Measurements from ENCODE around the gene ADCY9.

ADCY9 gene

GRCh38 chr16:4021916-4022315, 94.3 kb downstream of the ADCY9 start:
- no peak for DNase-seq

GRCh38 chr16:4021070-4021779, 95.0 kb downstream of the ADCY9 start:
- DNase-seq = no peak

- DNase-seq = no peak
Measured at GRCh38 chr16:4019371-4019791, 96.9 kb downstream of the ADCY9 start.

- no peak for DNase-seq
Measured at GRCh38 chr16:4018391-4018790, 97.9 kb downstream of the ADCY9 start.

GRCh38 chr16:4017807-4018206, 98.4 kb downstream of the ADCY9 start:
- DNase-seq = no peak

- no peak for DNase-seq
Measured at GRCh38 chr16:4016658-4017057, 99.6 kb downstream of the ADCY9 start.

- DNase-seq = no peak
Measured at GRCh38 chr16:4016005-4016352, 100.3 kb downstream of the ADCY9 start.

GRCh38 chr16:4015275-4016004, 100.8 kb downstream of the ADCY9 start:
- no peak for DNase-seq

GRCh38 chr16:4011940-4012629, 104.2 kb downstream of the ADCY9 start:
- no peak for DNase-seq

- DNase-seq = no peak
Measured at GRCh38 chr16:4011225-4011939, 104.9 kb downstream of the ADCY9 start.

- DNase-seq = no peak
Measured at GRCh38 chr16:4010225-4011158, 105.8 kb downstream of the ADCY9 start.

GRCh38 chr16:4009177-4009576, 107.1 kb downstream of the ADCY9 start:
- DNase-seq = no peak

- DNase-seq = no peak
Measured at GRCh38 chr16:4008116-4008515, 108.1 kb downstream of the ADCY9 start.

- DNase-seq = no peak
Measured at GRCh38 chr16:4006397-4006999, 109.7 kb downstream of the ADCY9 start.

- no peak for DNase-seq
Measured at GRCh38 chr16:4005731-4006130, 110.5 kb downstream of the ADCY9 start.

GRCh38 chr16:4005281-4005680, 111.0 kb downstream of the ADCY9 start:
- no peak for DNase-seq

GRCh38 chr16:4004206-4004605, 112.0 kb downstream of the ADCY9 start:
- DNase-seq = no peak

- no peak for DNase-seq
Measured at GRCh38 chr16:4003576-4003975, 112.7 kb downstream of the ADCY9 start.

GRCh38 chr16:4003166-4003565, 113.1 kb downstream of the ADCY9 start:
- DNase-seq = no peak

- DNase-seq = no peak
Measured at GRCh38 chr16:4002121-4002520, 114.1 kb downstream of the ADCY9 start.

- no peak for DNase-seq
Measured at GRCh38 chr16:3999479-4000325, 116.5 kb downstream of the ADCY9 start.
